Measurements from ENCODE around the gene NRG2. TPM values are rescaled to one million over a fixed set of nuclear protein-coding genes. Genes with fewer than 3 reads are reported as not detected.

Gene NRG2
- polyA plus RNA-seq, 1 experiment: not detected

DNA sequence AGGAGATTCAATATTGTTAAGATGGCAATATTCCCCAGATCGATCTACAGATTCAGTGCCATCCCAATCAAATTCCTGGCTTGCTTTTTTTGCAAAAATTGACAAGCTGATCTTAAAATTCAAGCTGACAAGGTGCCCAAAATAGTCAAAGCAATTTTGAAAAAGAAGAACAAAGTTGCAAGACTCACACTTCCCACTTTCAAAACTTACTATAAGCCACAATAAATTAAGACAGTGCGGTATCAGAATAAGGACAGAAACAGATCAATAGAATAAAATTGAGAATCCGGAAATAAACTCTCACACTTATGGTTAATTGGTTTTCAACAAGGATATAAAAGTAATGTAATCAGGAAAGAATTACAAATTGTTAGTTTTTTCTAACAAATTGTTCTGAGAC is 97.1 kb downstream of the NRG2 start:
- Histone ChIP-seq H3K36me3 (ENCODE audit: control insufficient read depth, insufficient read depth, low read length) (no peaks in the 10 kb centered on the region), H3K27me3 (ENCODE audit: control insufficient read depth, insufficient read depth, low read length) (peaks cover 6% of the 10 kb centered on the region; the same call in 1 of the 2 replicates), H3K4me3 (ENCODE audit: low read depth, low read length) (no peak overlapping the region)
- no peak for DNase-seq (ENCODE audit: low read depth)
- TF ChIP-seq, protein P1, sequence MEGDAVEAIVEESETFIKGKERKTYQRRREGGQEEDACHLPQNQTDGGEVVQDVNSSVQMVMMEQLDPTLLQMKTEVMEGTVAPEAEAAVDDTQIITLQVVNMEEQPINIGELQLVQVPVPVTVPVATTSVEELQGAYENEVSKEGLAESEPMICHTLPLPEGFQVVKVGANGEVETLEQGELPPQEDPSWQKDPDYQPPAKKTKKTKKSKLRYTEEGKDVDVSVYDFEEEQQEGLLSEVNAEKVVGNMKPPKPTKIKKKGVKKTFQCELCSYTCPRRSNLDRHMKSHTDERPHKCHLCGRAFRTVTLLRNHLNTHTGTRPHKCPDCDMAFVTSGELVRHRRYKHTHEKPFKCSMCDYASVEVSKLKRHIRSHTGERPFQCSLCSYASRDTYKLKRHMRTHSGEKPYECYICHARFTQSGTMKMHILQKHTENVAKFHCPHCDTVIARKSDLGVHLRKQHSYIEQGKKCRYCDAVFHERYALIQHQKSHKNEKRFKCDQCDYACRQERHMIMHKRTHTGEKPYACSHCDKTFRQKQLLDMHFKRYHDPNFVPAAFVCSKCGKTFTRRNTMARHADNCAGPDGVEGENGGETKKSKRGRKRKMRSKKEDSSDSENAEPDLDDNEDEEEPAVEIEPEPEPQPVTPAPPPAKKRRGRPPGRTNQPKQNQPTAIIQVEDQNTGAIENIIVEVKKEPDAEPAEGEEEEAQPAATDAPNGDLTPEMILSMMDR (IDR thresholded peaks at IDR 0.05; ENCODE audit: insufficient read depth, low read depth, low read length): no peak
- CTCF ChIA-PET: interaction anchor here (1.4 kb wide), 1 partner anchor 158 kb away, joined by 3 read pairs; no protein-coding TSS in a partner anchor
- POLR2A ChIA-PET: no interaction called here

- POLR2A ChIA-PET: no interaction called here
- DNase-seq (ENCODE audit: low read depth): no peak
- H3K4me3 ChIP-seq (ENCODE audit: low read depth, low read length): no peak overlapping the region
- CTCF ChIA-PET: interaction anchor here (1.6 kb wide), 1 partner anchor 26 kb away, joined by 4 read pairs; no protein-coding TSS in a partner anchor
- H3K27me3 ChIP-seq (ENCODE audit: control insufficient read depth, insufficient read depth, low read length): no peaks in the 10 kb centered on the region; the same call in 1 of the 2 replicates
- TF ChIP-seq, protein P1 (IDR thresholded peaks at IDR 0.05; ENCODE audit: insufficient read depth, low read depth, low read length): no peak
- no peaks in the 10 kb centered on the region for H3K36me3 ChIP-seq (ENCODE audit: control insufficient read depth, insufficient read depth, low read length)
These were observed 100.9 kb downstream of the NRG2 start for GRCh38 chr5:139942243-139942642.

- Histone ChIP-seq H3K4me3 (ENCODE audit: low read depth, low read length) (no peak overlapping the region), H3K27me3 (ENCODE audit: control insufficient read depth, insufficient read depth, low read length) (peaks cover 7% of the 10 kb centered on the region), H3K36me3 (ENCODE audit: control insufficient read depth, insufficient read depth, low read length) (no peaks in the 10 kb centered on the region)
- TF ChIP-seq, protein P1 (IDR thresholded peaks at IDR 0.05; ENCODE audit: insufficient read depth, low read depth, low read length): no peak
- ChIA-PET POLR2A (no interaction called here), CTCF (no interaction called here)
- no peak for DNase-seq (ENCODE audit: low read depth)
These were observed 112.7 kb downstream of the NRG2 start for GRCh38 chr5:139930406-139930805.

DNA sequence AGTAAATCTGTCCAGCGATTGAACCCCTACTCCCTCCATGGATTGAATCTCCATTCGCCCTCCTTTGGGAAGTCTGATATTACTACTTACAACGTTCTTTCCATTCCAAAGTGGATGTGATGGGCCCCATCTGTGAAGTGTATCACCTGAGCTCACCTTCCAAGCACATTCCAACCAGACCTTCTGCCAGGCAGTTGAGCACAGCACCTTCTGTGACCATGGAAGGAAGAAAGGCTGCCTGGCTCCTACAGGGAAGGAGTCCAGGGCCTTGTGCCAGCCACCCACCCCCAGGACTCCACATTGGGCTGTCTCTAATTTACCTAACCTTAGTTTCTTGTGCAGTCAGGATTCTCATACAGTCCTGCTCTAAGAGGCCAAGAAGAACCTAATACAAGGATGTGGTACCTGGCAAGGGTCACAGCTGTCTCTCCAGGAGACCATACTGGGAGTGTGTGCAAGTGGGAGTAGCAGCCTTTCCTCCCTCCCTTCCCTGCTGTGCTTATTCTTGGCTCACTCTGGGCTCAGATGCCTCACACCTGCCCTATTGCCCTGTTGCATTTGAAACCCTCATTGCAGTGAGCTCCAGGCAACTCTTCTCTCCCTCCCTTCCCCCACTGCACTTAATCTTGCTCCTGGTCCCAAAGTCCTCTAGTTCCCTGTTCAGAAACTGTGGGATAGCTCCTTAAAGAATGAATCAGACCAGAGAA is 116.1 kb downstream of the NRG2 start:
- TF ChIP-seq, protein P1 (IDR thresholded peaks at IDR 0.05; ENCODE audit: insufficient read depth, low read depth, low read length): no peak
- Histone ChIP-seq H3K36me3 (ENCODE audit: control insufficient read depth, insufficient read depth, low read length) (no peaks in the 10 kb centered on the region), H3K4me3 (ENCODE audit: low read depth, low read length) (no peak overlapping the region), H3K27me3 (ENCODE audit: control insufficient read depth, insufficient read depth, low read length) (peaks cover 11% of the 10 kb centered on the region)
- ChIA-PET POLR2A (no interaction called here), CTCF (interaction anchor here (0.5 kb wide), 1 partner anchor 249 kb away, joined by 3 read pairs; no protein-coding TSS in a partner anchor)
- DNase-seq (ENCODE audit: low read depth): no peak

DNA sequence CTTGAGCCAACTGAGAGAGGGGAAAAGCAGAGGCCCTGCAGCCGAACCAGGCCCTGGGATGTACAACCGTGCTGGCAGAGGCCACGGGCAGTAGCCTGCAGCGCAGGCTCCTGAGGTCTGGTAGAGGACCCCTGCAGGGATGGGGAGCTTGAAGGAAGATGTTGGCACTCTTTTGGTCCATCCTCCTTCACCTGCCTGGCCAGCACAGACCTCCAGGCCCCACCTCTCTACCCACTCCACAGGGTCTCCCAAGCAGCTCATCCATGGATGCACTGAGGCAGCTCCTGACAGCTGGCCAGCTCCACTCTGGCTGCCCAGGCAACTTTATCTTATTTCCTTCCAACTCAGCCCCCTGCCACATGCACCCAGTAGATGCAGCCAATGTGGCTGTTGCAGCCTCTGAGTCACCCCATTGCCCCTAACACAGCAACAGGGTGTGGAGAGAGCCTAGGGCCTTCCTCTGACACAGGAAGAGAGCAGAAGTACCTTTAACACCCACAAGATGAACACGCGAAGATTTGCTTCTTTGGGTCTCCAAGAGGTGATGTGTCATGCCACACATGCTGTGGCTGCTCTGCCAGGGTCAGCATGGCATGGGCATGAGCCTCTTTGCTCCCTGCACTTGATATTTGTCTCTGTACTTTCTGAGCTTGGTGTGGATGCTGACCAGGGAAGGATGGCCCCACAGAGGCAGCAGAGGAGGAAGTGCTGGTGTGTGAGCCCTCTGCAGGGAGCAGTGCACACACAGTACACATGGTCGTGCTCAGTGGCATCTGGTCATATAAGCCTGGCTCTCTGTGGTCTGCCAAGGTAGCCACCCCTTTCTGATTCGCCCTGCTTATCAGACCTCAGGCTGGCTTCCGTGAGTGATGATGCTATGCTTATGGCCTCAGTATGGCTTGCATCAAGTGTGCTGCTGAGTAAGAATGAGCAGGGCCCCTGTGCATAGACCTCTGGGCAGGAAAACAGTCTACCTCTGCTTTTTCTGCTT is 117.2 kb downstream of the NRG2 start:
- no peak for DNase-seq (ENCODE audit: low read depth)
- POLR2A ChIA-PET: no interaction called here
- CTCF ChIA-PET: no interaction called here
- TF ChIP-seq, protein P1 (IDR thresholded peaks at IDR 0.05; ENCODE audit: insufficient read depth, low read depth, low read length): no peak
- Histone ChIP-seq H3K36me3 (ENCODE audit: control insufficient read depth, insufficient read depth, low read length) (no peaks in the 10 kb centered on the region), H3K4me3 (ENCODE audit: low read depth, low read length) (no peak overlapping the region), H3K27me3 (ENCODE audit: control insufficient read depth, insufficient read depth, low read length) (peaks cover 11% of the 10 kb centered on the region)

Measured in BJ (cell line).